GM18907 (cell line): ENCODE results near the gene FHOD3.

Source experiments
- ATAC-seq: cut with Tn5 transposase; IDR thresholded peaks from one replicate; pipeline ENCODE4 v1.9.1; 2021; ENCODE audit warnings: mild to moderate bottlenecking, moderate library complexity; ENCODE audit not compliant: unreplicated experiment

The FHOD3 gene

DNA sequence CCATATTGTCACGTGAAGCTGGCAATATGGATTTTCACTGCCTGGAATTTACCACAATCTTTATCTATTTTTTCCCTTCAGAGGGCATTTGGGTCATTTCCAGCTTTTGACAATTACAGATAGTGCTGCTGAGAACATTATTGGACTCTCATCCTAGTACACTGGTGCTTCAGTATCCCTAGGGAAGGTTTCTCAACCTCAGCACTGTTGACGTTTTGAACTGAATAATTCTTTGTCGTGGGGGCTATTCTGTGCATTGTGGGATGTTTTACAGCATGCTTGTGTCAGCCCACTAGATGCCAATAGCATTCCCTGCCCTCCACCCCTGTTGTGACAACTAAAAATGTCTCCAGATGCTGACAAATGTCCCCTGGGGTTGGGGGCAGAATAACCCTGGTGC, 345.5 kb downstream of the FHOD3 start:
- no peak for ATAC-seq

- ATAC-seq: no peak
These were observed 351.3 kb downstream of the FHOD3 start for GRCh38 chr18:36648803-36649202.

GRCh38 chr18:36649205-36649604, 351.7 kb downstream of the FHOD3 start:
- ATAC-seq: no peak

- ATAC-seq: no peak
These were observed 352.8 kb downstream of the FHOD3 start for GRCh38 chr18:36650266-36650665.

- ATAC-seq: peak; percentile 92
These were observed 353.4 kb downstream of the FHOD3 start for GRCh38 chr18:36650906-36651305.

DNA sequence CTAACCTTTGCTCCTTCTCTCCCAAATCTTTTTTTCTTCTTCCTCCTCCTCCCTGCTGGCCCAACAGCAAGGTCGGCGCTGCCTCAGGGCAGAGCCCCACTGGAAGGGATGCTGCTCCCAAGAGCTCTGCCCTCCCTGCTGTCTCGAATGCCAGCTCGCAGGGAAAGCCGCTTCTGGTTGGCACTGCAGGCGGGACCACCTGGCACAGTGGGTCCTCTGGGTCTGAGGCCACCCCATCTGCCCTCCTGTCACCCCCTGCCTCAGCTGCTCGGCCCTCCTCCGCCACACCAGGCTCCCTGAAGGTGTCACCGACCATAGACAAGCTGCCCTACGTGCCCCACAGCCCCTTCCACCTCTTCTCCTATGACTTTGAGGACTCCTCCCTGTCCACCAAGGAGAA, 355.0 kb downstream of the FHOD3 start:
- no peak for ATAC-seq

GRCh38 chr18:36653141-36653869, 355.8 kb downstream of the FHOD3 start:
- ATAC-seq: no peak

GRCh38 chr18:36653870-36654269, 356.4 kb downstream of the FHOD3 start:
- ATAC-seq: no peak

DNA sequence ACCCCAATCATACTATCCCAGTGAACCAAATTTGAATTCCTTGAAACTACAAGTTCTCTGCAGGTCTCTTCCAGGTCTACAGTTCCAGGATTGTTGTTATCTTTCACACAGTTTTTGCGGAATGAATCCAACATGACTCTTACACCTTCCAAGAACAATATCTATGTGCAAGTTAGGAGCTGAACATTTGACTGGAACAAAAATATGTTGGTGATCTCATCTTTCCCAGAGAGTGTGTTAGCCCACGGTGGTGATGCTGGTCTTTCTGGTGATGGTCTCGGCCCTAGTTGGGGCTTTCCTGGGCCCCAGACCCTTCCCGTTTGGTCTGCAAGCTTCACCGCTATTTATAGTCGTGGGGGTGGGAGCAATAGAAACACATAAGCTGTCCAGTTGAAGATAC, 357.6 kb downstream of the FHOD3 start:
- ATAC-seq: no peak

DNA sequence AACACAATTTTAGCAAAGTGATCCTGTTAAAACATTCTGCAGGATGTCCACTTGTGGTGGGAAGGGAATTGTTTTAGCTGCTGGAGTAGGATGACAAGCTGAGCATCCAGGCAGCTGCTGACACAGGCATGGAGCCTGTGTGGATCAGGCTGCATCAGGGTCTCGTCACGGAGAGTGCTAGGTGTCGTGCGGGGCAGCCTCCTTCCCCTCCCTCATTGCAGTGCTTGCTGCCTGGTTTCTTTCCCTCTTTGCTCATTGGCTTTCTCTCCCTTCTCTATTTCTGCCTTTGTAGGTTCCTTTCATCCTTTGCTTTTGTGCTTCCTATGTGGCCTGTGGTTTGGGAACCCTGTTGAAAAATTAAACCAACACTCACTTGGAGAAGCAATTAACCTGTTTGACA, 358.4 kb downstream of the FHOD3 start:
- no peak for ATAC-seq

DNA sequence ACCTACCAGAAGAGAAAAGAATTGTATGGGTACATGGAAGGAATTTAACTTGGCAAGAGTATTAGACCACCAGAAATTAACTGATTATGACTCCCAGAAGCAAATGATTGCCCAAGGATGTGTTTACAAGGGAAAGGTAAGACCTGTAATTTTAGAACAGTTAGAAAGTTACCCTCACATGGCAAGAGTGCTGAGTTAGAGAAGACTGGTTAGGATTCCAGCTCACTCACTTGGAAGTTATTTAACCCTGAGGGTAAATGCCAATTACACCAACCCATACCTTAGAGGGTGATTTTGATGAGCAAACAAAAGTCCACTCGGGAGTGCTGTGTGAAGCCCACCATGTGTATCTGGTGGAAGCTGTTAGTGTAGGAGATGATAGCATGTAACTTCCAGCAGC, 361.1 kb downstream of the FHOD3 start:
- ATAC-seq: no peak

GRCh38 chr18:36660311-36660710, 362.8 kb downstream of the FHOD3 start:
- ATAC-seq: no peak

- ATAC-seq: peak; percentile 66
These were observed 364.5 kb downstream of the FHOD3 start for GRCh38 chr18:36661999-36662398.

DNA sequence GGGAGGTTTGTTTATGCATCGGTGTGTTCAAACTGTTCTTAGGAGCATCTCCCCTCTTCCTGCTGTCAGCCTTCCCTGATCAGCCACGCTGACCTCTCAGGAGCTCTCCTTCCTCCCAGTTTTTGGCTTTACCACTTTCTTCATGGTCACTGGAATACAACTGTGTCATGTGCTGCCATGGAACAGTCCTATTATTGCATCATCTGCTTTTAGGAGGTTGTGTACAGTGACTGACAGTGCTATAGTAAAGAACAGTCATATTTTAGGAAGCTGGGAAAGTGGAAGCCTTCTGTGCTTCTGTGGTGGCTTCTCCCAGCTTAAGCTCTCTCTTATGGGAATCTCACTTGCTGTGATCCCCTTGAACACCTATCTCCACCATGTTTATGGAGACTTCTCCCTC, 365.8 kb downstream of the FHOD3 start:
- ATAC-seq: no peak

GRCh38 chr18:36665952-36666351, 368.4 kb downstream of the FHOD3 start:
- ATAC-seq: no peak

DNA sequence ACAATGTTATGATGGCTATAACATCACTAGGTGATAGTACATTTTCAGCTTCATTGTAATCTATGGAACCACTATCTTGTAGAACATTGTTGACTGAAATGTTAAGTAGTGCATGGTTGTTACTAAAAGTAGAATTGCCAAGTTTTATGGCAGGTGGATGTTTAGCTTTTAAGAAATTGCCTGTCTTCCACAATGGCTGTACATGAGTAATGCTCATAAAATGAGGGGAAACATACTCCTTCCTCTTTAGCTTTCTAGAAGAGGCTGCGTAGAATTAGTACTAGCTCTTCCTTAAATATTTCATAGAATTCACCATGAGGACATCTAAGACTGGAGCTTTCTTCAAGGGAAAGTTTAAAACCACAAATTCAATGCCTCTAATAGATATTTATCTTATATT, 370.3 kb downstream of the FHOD3 start:
- ATAC-seq: no peak

DNA sequence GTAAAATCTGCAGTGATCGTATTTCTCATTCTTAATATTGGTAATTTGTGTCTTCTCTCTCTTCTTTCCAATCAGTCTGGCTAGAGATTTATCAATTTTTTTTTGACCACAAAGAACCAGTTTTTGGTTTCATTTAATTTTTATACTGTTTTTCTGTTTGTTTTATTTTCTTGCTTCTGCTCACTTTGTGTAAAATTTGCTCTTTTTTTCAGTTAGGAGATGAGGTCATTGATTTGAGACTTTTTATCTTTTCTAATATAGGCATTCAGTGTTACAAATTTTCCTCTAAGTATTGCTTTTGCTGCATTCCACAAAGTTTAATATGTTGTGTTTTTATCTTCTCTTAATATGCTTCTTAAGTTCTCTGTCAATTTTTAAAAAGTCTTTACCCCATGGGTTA, 370.8 kb downstream of the FHOD3 start:
- no peak for ATAC-seq

DNA sequence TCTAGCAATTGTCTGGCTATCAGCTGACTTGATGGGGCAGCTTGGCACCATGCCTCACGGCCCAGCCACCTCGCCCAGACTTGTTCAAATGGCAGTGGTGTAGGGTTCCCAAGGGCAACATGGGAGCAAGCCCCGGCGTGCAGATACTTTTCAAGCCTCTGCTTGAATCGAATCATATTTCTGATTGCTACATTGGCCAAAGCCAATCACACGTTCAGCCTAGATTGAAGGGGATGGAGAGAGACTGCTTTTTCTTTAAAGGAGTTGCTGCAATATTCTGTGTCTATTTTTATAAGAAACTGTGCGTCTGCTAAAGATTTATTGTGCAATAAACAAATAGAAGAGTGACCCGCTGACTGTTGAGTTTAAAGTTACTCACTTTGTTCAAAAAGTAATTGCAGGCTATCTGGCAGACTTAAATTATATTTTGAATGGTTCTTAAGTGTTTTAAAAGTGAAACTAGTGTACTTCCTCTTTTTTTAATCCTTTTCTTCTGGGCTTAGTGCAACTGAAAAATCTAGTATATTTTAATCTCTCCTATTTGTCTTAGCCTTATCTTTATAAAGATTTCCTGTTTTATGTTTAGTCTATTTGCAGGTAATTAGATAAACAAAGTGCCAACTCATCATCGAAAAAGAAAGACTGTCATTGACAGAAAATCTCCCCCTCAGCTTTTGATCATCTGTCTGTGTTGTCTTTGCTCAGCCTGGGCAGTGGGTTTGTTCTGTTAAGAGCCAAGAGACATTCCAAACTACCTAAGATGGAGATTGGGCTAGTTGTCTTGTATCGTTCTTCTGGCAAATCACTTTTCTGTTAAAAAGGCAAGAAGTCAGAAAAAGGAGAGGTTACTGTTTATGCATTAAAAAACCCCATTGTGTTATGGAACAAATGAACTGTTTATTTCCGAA, 375.2 kb downstream of the FHOD3 start:
- ATAC-seq: peak; percentile 80

DNA sequence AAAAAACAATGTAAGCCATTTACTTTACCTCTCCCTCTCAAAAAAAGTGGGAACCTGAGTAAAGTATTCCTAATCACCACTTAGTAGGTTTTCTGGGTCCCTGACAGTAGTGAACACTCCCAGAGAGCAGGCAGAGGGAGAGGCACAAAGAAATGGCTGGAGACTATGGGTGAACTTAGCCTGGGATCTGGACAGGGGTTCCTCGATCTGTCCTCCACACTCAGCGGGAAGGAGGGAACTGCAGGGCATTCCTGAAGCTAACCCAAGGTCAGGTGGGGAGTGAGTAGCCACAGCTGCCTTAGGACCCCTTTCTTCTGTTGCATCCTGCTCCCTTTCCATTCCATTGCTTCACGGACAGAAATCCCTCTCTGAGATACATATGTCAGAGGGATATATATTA, 375.9 kb downstream of the FHOD3 start:
- ATAC-seq: no peak

DNA sequence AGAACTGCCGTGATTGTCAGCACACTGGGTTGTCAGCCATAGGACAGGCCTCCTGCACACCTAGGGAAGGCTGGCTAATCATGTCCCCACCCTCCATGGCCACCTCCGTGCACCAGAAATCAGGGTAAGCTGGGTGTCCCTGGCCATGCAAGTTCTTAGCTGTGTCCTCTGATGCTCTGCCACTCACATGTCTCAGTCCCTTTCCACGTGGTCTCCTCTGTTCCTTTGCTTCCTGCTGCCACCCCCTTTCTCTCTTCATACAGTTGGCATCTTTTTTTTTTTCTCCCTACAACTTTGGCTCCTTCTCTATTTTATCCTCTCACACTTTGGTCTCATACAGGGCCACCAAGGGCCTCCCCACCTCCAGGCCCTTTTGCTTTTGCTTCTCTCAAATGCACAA, 377.6 kb downstream of the FHOD3 start:
- ATAC-seq: no peak

DNA sequence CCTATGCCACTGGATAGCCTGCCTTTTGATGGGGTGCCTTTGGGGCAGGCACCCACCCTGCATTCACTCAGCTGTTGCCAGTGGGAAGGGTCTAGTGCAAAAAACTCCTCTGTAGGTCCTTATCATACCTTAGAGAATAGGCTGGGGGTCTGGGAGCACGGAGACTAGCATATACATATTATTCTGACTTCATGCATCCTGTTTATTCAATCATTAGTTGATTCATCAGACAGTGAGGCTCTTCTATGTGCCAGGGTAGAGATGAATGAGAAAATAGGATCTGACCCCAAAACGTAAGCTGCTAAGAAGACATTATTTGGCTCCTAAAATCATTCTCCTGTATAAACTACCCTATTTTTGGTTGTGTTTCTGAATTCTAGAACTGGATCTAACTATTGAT, 378.0 kb downstream of the FHOD3 start:
- ATAC-seq: no peak

- ATAC-seq: no peak
These were observed 379.1 kb downstream of the FHOD3 start for GRCh38 chr18:36676629-36677028.
